GOT3 (cell line): Measurements from ENCODE around the gene MINK1.

ENCODE experiments used
- DNase-seq: peaks from one replicate; lab custom pipeline; 2025; ENCODE audit warnings: mixed read lengths; lab: John Stamatoyannopoulos, UW

Gene MINK1

DNA sequence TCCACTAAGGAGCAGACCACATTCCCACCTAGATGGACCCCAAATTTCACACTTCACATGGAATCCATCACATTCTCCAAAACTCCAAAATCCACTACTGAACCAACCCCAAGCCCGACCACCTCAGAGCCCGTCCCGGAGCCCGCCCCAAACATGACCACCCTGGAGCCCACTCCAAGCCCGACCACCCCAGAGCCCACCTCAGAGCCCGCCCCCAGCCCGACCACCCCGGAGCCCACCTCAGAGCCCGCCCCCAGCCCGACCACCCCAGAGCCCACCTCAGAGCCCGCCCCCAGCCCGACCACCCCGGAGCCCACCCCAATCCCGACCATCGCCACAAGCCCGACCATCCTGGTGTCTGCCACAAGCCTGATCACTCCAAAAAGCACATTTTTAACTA, 100.5 kb downstream of the MINK1 start:
- no peak for DNase-seq

- DNase-seq, result no peak
These were observed 101.2 kb downstream of the MINK1 start for GRCh38 chr17:4934173-4934979.

GRCh38 chr17:4935650-4936049, 102.5 kb downstream of the MINK1 start:
- DNase-seq, result no peak

DNA sequence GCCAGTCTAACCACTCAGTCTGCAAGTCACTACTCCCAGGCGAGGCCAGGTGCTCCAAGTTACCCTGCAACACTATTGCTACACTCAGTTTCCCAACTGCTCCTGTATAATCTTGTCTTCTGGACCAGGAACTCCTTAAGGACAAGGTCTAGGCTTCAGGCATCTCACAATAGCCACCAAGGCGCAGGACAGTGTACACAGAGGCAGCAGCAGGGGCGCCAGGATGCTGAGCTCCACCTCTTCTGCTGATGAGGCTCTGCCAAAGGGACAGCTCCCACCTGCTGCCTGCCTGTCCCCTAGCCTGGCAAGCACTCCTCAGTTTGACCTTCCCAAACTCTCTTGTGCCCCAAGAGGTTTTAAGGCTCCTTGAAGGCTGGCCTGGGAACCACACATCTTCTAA, 103.3 kb downstream of the MINK1 start:
- DNase-seq, result no peak

DNA sequence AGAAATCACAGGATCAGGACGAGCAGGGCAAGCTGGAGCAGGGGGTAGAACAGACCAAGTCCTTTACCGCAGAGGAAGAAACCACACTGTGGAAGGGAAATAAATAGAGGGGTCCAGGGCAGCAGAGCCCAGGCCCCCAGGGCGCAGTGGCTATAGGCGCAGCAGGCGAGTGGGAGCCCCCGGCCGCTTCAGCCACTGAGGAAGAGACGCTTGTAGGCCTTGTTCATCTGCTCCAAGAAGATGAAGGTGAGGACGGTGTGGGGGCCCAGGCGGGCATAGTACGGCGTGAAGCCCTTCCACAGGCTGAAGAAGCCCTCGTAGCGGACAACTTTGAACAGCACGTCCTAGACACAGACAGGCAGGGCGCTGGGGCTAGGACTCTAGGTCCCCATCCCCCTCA, 104.4 kb downstream of the MINK1 start:
- DNase-seq, result no peak

- DNase-seq, result no peak
These were observed 104.9 kb downstream of the MINK1 start for GRCh38 chr17:4938069-4938491.

GRCh38 chr17:4938688-4939545, 105.8 kb downstream of the MINK1 start:
- no peak for DNase-seq

GRCh38 chr17:4939546-4939795, 106.3 kb downstream of the MINK1 start:
- no peak for DNase-seq

- peak; percentile 92 for DNase-seq
These were observed 106.8 kb downstream of the MINK1 start, which contains the start of the genes RNF167 and SLC25A11 for GRCh38 chr17:4939796-4940554. Gene RNF167, plus strand, starts transcription at chr17:4940268. Its CDS starts 642 bp downstream, at chr17:4940910. Gene SLC25A11, minus strand, starts transcription at chr17:4940046. Its CDS starts 136 bp downstream, at chr17:4939910.

DNA sequence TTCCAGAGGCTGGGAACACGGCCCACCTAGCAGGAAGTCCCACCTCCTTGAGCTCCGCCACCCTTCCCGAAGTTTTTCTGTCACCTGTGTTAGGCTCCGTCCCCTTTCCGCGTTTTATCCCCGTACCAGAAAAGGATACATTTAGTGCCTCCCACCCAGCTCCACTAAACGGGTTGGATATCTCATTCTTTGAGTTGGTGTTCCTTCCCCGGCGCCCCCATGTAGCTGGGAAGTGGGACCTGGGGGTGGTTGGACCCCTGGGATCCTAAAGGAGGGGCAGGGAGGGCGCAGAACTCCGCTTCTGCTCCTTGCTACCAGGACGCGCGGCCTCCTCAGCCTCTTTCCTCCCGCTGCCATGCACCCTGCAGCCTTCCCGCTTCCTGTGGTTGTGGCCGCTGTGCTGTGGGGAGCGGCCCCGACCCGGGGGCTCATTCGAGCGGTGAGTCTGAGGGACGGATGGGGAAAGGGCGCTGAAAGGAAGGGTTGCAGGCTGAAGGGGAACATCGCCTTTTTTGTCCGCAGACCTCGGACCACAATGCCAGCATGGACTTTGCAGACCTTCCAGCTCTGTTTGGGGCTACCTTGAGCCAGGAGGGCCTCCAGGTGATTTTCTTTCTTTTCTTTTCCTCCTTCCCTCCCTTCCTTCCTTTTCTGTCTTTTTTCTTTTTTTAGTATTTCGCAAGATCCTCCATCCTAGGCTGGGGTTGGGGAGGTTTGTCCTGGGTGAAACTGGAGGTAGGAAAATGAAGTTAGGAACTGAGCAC, 107.6 kb downstream of the MINK1 start:
- DNase-seq, result no peak

DNA sequence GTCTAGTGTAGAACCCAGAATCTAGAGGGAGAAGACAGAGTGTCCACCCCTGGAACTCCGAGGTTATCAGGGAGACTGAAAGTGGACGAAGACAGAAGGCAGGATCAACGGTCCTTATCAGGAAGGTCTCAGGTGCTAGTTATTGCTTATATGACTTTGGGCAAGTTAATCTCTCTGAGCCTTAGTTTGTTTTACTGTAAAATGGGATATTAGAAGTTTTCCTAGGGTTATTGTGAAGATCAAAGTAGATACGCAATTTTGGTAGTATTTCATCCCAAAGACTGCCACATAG, 108.1 kb downstream of the MINK1 start:
- no peak for DNase-seq

DNA sequence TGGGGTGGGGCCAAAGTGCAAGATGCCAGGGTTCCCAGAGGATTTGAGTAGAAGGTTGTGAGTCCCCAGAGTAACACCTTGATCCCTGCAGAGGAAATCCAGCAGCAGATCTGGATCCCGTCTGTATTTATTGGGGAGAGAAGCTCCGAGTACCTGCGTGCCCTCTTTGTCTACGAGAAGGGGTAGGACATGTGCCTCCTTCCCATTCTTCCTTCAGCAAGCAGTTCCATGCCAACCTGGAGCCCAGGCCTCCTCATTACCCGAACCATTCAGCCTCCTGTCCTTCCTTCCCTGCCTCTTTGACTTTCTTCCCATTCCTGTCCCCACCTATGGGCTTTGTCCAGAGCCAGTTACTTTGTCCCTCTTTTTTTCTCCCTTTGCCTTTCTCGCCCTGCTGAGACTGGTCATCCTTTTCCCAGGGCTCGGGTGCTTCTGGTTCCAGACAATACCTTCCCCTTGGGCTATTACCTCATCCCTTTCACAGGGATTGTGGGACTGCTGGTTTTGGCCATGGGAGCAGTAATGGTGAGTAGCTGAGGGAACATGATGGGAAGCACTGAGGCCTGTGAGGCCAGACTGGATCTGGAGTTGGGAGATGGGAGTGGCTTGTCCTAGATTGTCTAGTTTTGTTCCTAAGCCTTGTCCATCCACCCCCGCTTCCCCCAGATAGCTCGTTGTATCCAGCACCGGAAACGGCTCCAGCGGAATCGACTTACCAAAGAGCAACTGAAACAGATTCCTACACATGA, 109.8 kb downstream of the MINK1 start:
- no peak for DNase-seq

GRCh38 chr17:4944163-4944553, 111.0 kb downstream of the MINK1 start:
- no peak for DNase-seq

- no peak for DNase-seq
These were observed 111.5 kb downstream of the MINK1 start for GRCh38 chr17:4944554-4945175.

DNA sequence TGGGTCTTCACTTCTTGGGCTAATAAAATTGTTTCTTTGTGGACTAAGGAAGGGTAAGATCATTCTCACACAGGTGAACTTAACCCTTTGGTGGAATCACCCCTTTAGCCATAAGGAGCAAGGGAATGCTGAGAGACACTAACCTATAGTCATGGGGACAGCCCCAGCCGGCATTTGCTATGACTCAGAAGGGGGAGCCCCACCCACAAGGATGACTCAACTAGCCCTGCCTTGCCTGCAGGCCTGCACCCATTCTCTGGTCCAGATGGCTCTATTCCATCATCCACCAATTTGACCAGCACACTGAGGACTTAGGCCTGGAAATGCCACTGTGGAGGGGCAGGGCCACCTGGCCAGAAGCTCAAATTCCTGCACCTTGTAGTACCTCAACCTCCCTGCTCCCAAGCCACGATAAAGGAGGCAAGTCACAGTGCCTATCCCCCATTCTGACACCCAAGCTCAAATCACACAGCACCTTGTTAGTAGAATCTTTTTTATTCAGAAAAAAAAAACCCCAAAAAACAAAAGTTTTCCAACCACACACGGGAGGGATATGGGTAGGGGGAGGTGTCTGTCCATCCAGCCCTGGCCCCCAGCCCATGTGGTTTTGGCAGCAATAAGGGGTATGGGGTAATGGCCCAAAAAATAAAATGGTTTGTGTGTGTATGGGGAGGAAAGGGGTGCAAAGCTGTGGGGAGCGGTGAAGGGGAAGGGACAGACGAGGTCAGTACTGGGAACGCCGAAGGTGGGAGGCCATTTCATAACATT, 112.2 kb downstream of the MINK1 start:
- DNase-seq, result peak; percentile 55

- DNase-seq, result no peak
These were observed 112.8 kb downstream of the MINK1 start for GRCh38 chr17:4945944-4946280.

GRCh38 chr17:4946312-4946976, 113.3 kb downstream of the MINK1 start:
- no peak for DNase-seq

DNA sequence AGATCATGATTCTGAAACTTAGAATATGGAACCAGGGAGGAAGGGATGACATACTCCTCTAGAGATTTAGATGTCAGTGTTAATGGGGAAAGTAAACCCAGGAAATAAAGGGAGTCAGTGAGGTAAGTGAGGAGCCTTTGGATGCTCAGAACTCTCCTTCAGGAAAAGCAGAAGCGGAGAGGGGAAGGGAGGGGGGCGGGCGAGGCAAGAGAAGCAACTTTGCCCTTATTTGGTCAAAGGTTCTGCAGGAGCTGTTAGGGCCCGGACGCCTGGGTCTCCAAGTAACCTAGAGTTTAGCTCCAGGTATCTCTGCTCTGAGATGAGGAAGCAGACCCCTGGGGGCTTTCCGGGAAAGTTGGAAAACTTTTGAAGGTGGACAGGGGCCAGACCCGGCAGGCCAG, 113.9 kb downstream of the MINK1 start:
- no peak for DNase-seq
